GM21528 (cell line): ENCODE measurements around the gene TTL.
A peak's percentile ranks its signal among the peaks of the same experiment; 100 is the strongest.
"Not testable (repeated sequence)": the region's sequence is repeated elsewhere in the genome, so short reads cannot be mapped to it uniquely, and the experiment has no call there.

ENCODE experiments used
- ATAC-seq: cut with Tn5 transposase; IDR thresholded peaks from one replicate; pipeline ENCODE4 v1.9.1; 2021; ENCODE audit warnings: mild to moderate bottlenecking, moderate library complexity; ENCODE audit not compliant: unreplicated experiment, low FRiP score

The TTL gene

GRCh38 chr2:112472547-112473263, 9.3 kb upstream of the TTL start:
- no peak for ATAC-seq

GRCh38 chr2:112474844-112475486, 7.0 kb upstream of the TTL start:
- ATAC-seq = no peak

DNA sequence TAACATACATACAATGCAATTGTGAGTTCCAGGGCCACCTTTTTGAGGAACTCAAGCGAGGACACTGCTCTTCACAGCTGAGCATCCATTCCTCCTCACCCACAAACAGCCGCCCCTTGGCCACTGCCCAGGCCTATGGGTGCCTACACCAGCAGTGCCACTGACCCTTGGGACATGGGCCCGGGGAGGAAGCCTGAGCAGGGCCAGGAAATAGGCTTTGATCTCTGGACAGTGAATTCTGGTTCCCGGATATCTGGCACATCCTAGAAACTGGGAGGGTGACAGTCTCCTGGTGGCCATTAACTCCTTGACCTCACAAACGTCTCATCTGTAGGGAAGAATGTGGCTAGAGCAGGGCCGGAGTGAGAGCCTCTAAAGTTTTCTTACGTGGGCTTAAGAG, 5.5 kb upstream of the TTL start:
- ATAC-seq = no peak

GRCh38 chr2:112480530-112481049, 1.4 kb upstream of the TTL start:
- no peak for ATAC-seq

- ATAC-seq = peak; percentile 74
These were observed 867 bp upstream of the TTL start for GRCh38 chr2:112481050-112481527.

DNA sequence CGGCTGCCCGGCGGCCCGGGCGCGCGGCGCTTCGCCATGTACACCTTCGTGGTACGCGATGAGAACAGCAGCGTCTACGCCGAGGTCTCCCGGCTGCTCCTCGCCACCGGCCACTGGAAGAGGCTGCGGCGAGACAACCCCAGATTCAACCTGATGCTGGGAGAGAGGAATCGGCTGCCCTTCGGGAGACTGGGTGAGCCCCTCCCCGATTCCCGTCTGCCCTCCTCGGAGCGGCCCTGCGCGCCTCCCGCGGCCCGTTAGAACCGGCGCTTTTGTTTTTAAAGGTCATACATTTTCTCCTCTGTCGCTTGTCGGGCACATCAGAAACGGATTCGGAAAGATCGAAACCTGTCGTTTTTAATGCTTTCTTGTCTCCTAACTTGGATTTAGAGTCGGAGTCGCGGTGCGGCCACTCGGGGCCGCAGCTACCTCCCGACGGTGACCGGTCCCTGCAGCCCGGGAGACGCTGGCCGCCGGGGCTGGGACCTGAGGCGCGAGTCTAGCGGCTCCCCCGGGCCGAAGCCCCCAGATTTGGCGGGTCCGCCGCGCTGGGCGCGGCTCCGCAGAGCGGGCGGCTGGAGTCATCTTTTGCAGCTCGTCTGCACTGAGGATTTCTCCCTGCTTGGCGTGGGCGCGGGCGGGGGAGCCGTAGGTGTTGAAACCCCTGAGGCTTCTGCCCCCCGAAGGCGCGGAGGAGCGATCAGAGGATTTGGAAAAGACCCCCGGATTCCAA, 519 bp downstream of the TTL start:
- peak; percentile 31 for ATAC-seq

DNA sequence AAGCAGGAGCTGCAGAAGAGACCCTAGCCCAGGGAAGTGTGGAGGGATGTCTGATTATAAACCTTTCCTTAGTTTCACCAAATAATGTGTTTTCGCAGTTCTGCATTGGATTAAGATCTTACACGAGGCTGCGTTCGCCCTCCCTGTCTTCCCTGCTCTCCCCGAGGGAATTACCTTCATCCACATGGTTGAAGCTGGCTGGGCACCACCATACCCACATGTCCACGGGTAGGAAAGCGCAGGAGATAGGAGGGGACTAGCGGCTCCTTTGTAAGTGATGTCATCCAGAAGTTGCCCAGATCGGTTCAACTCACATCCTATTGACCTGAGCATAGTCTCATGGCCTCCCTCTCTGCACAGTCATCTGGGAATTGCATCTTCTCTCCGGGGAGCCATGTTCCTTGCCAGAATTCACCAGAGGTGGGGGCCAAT, 1.1 kb downstream of the TTL start:
- ATAC-seq = no peak

GRCh38 chr2:112483831-112484230, 1.9 kb downstream of the TTL start:
- ATAC-seq = no peak

GRCh38 chr2:112485849-112486248, 3.9 kb downstream of the TTL start:
- no peak for ATAC-seq

DNA sequence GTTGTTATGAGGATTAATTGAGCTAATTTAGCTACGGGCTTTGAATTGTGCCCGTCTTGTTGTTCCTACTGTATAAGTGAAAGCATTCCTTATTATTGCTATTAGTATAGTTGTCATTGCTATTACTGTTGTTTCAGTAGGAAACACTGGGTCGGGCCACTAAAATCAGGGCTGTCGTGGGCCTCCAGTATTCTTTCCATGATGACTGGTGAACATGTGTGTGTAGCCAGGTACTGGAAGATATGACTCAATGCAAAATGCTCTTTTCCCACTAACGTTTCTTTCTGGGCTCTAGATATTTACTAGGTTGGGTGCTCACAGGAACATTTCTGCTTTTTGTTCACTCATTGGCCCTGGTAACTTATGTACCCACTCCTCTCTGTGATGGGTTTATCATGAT, 4.9 kb downstream of the TTL start:
- ATAC-seq = no peak

DNA sequence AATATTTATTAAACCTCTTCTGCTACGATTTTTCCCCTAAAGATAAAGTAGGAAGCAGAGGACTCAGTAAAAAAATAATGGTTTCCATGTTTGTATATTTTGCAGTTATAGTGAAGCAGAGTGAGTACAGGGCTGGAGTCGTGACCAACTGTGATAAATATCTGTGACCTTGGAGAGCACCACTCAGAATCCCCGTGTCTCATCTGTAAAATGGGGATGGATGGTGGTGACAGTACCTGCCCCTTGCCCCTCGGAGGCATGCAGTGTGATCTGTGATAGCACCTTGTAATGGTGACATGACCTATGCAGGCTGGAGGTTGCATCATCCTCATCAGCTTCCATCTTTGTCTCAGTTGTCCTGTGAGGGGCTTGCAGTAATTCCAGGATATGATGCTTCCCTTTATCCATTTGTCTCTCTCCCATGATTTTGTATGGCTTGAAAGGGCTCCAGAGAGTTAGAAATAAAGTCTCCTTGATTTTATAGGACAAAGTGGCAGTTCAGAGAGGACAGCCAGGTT, 5.5 kb downstream of the TTL start:
- no peak for ATAC-seq

- no peak for ATAC-seq
These were observed 6.2 kb downstream of the TTL start for GRCh38 chr2:112488201-112488600.

DNA sequence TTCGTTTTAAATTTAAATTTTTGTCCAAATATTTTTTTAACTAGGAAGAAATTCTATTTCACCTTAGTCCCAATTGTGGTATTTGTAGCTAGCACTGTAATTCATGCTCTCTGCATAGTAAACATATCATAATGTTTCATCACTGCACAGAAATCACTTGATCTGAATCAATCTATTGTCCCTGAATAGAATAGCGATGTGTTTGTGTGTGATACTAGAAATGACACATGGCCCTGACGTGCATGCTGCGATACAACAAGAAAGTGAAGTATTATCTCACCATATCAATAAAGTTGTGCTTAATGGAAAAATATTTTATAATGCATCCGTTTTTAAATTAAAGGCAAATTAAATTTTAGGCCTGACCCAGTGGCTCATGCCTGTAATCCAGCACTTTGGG, 10.0 kb downstream of the TTL start:
- no peak for ATAC-seq

DNA sequence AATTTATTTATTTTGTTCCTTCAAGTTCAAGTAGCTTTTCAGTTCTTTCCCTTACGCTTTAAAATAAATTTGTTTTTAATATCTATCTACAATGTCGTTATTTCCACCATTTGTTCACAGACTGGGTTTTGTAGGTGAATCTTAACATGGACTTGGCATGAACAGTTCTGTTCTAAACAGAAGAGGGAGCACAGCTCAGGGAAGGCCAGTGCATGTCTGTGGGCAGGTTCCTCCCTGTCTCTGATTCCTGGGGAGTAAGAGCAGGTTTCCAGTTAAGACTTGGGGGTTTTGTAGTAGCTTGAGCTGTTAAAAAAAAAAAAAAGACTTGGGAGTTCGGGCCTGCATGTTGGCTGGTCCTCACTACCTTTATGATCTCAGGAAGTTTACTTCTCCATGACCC, 11.1 kb downstream of the TTL start:
- no peak for ATAC-seq

GRCh38 chr2:112493858-112494648, 12.1 kb downstream of the TTL start:
- ATAC-seq = no peak

DNA sequence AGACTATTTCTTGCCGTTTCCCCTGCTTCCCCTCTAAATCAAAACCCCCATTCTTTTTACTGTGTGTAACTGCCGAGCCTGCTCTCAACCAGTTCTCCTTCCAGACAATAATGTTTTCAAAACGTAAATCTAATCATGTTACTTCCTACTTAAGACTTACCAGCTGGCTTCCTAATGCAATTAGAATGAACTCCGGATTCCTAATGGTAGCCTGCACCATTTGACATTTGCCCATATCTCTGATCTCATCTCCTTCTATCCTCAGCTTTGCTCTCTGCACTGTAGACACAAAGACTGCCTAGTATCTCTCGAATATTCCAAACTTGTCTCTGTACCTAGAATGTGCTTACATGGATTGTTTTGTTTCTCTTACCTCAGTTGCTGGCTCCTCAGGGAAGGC, 12.9 kb downstream of the TTL start:
- no peak for ATAC-seq

GRCh38 chr2:112495878-112496277, 13.9 kb downstream of the TTL start:
- not testable (repeated sequence) for ATAC-seq

- not testable (repeated sequence) for ATAC-seq
These were observed 19.0 kb downstream of the TTL start for GRCh38 chr2:112500850-112501484.

GRCh38 chr2:112509239-112509998, 27.5 kb downstream of the TTL start:
- not testable (repeated sequence) for ATAC-seq
